GM12801 (cell line): ENCODE data around the gene OR51B6.

ENCODE experiments used
- TF ChIP-seq, protein P1 (sequence below): IDR thresholded peaks from one replicate; pipeline ENCODE4 v1.5.1; 2011; ENCODE audit warnings: control low read depth; ENCODE audit not compliant: insufficient read length; ENCODE audit errors: extremely low read depth

OR51B6 gene

DNA sequence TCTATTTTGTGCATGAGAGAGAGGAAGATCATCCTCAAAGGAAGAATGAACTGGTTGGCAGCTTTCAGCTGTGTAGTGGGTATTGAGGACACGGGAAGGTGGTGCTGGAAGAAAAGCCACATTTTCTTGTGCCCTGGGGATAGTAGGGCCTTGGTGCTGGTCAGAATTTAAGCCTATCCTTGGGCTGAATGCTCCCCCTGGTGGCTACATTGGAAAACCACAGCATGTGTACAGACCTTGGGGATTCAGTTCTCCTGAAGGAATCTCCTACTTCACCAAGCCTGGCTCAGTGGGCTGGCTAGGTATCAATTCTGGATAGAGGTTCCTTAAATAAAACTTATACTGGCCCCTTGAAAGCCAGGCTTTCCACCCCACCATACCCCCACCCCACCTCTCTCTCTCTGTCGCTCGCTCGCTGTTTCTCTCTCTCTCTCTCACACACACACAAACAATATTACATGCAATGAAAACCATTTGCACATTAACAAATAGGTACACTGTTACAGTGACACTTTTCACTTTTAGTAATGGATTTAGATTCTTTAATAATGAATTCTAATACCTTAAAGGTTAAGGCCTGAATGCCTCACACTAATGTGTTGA, 29.5 kb downstream of the OR51B6 start:
- TF ChIP-seq, protein P1, sequence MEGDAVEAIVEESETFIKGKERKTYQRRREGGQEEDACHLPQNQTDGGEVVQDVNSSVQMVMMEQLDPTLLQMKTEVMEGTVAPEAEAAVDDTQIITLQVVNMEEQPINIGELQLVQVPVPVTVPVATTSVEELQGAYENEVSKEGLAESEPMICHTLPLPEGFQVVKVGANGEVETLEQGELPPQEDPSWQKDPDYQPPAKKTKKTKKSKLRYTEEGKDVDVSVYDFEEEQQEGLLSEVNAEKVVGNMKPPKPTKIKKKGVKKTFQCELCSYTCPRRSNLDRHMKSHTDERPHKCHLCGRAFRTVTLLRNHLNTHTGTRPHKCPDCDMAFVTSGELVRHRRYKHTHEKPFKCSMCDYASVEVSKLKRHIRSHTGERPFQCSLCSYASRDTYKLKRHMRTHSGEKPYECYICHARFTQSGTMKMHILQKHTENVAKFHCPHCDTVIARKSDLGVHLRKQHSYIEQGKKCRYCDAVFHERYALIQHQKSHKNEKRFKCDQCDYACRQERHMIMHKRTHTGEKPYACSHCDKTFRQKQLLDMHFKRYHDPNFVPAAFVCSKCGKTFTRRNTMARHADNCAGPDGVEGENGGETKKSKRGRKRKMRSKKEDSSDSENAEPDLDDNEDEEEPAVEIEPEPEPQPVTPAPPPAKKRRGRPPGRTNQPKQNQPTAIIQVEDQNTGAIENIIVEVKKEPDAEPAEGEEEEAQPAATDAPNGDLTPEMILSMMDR: no peak

DNA sequence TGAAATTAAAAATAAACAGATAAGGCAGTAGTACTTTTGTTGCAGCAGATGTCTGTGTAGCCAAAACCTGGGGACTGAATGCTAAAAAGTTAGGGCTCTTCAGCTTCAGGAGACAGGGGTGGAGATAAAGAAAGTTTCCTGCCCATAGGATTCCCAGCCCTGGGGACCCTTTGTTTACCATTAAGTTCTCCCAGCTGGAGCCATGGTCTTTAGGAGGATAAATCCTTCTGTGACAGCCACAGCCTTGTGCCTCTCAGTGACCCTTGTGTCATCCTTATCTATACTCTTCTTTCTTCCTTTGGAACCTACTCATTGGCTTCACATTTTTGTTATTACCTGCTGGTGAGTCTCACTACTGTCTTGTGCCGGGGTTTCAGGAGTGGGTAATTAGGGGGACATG, 32.3 kb downstream of the OR51B6 start, which contains the start of gene OR51M1:
Gene OR51M1, plus strand, starts transcription at position 237 of the 400 bp plus-strand sequence. CDS start 5,587 bp downstream, outside the sequence.
- TF ChIP-seq, protein P1: no peak

DNA sequence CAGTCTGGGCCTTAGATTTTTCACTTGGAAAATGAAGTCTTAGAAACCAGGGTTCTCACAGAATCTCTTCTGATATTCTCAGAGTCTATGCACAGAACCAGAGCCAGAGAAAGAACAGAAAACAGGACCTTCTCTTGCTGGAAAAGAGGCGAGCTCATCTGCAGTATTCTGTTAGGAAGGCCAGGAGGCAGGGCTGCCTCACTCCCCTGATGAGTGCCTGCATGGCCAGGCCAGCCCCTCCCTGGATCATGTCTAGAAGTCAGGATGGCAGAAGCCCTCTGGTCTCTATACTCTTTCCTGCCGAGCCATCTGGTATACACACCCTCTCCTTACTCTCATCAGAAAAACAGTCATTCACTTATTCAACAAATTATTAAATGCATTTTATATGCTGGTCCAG, 33.0 kb downstream of the OR51B6 start:
- TF ChIP-seq, protein P1: no peak

DNA sequence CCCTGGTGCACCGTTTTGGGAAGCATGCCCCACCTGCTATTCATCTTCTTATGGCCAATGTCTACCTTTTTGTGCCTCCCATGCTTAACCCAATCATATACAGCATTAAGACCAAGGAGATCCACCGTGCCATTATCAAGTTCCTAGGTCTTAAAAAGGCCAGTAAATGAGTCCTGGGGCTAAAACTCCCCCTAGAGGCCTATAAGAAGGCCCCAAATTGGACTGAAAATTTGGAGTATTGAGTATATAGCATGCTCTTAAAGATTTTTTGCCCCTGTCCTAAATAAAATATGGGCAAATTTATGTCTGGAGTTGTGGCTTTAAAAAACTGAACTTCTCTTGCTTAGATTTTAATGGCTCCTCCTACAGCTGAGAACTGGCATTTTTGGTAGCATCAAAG, 38.9 kb downstream of the OR51B6 start:
- TF ChIP-seq, protein P1: no peak

DNA sequence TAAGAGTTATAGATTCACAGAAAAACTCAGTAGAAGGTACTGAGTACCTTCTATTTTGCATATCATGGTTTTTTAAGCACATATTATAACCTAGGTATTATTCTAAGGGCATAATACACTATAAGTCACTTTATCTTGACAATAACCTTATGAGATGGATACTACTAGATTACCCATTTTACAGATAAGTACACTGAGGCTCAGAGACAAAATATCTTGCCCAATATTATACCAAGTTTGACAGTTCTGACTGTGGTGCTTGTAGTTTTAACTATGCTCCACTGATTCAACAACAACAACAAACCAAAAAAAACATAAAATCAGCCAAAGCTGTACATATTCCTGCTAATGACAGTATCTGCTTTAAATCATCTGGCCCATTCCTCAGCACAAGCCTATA, 42.8 kb downstream of the OR51B6 start:
- TF ChIP-seq, protein P1: no peak

DNA sequence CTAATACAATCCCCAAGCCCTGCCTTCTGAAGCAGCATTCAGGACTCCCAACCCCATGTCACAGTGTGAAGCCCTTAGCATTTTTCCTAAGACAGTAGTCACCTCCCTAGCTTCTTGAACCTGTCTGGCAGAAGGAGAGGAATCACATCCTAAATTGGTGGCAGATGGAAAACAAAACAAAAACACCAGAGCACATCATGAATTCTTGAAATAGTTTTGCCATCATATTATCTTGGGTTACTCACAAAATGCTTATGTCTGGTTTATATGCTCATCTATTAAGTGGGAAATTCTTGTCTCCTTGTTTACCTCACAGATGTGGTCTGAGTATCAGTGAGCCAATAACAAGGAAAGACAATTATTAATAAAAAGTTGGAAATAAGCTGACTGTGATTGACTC, 47.6 kb downstream of the OR51B6 start:
- TF ChIP-seq, protein P1: no peak
